ENCODE measurements around the gene MDK.

The MDK gene

GRCh38 chr11:46347637-46348311, 33.7 kb upstream of the MDK start:
- in situ Hi-C loops (cut with MboI; ENCODE audit: low sequenced_read_pairs): no loop called here

- in situ Hi-C loops (cut with MboI; ENCODE audit: low sequenced_read_pairs): no loop called here
Observed at GRCh38 chr11:46348566-46349401, 32.7 kb upstream of the MDK start.

GRCh38 chr11:46350695-46351094, 30.8 kb upstream of the MDK start:
- in situ Hi-C loops (cut with MboI; ENCODE audit: low sequenced_read_pairs): no loop called here

- in situ Hi-C loops (cut with MboI; ENCODE audit: low sequenced_read_pairs): no loop called here
Observed at GRCh38 chr11:46351148-46351547, 30.3 kb upstream of the MDK start.

GRCh38 chr11:46351606-46352005, 29.9 kb upstream of the MDK start:
- in situ Hi-C loops (cut with MboI; ENCODE audit: low sequenced_read_pairs): no loop called here

GRCh38 chr11:46352063-46352841, 29.2 kb upstream of the MDK start:
- in situ Hi-C loops (cut with MboI; ENCODE audit: low sequenced_read_pairs): no loop called here

- in situ Hi-C loops (cut with MboI; ENCODE audit: low sequenced_read_pairs): no loop called here
Observed at GRCh38 chr11:46353698-46354097, 27.8 kb upstream of the MDK start.

GRCh38 chr11:46356924-46357482, 24.5 kb upstream of the MDK start:
- in situ Hi-C loops (cut with MboI; ENCODE audit: low sequenced_read_pairs): no loop called here

GRCh38 chr11:46357483-46357936, 24.0 kb upstream of the MDK start:
- in situ Hi-C loops (cut with MboI; ENCODE audit: low sequenced_read_pairs): no loop called here

GRCh38 chr11:46359953-46360352, 21.5 kb upstream of the MDK start:
- in situ Hi-C loops (cut with MboI; ENCODE audit: low sequenced_read_pairs): no loop called here

- in situ Hi-C loops (cut with MboI; ENCODE audit: low sequenced_read_pairs): no loop called here
Observed at GRCh38 chr11:46360878-46361277, 20.6 kb upstream of the MDK start.

- in situ Hi-C loops (cut with MboI; ENCODE audit: low sequenced_read_pairs): no loop called here
Observed at GRCh38 chr11:46361283-46362155, 19.9 kb upstream of the MDK start.

GRCh38 chr11:46362156-46363030, 19.1 kb upstream of the MDK start:
- in situ Hi-C loops (cut with MboI; ENCODE audit: low sequenced_read_pairs): no loop called here

- in situ Hi-C loops (cut with MboI; ENCODE audit: low sequenced_read_pairs): no loop called here
Observed at GRCh38 chr11:46363031-46363407, 18.4 kb upstream of the MDK start.

GRCh38 chr11:46363455-46364005, 17.9 kb upstream of the MDK start:
- in situ Hi-C loops (cut with MboI; ENCODE audit: low sequenced_read_pairs): no loop called here

GRCh38 chr11:46364056-46364455, 17.4 kb upstream of the MDK start:
- in situ Hi-C loops (cut with MboI; ENCODE audit: low sequenced_read_pairs): no loop called here

- in situ Hi-C loops (cut with MboI; ENCODE audit: low sequenced_read_pairs): no loop called here
Observed at GRCh38 chr11:46364791-46365190, 16.7 kb upstream of the MDK start.

- in situ Hi-C loops (cut with MboI; ENCODE audit: low sequenced_read_pairs): no loop called here
Observed at GRCh38 chr11:46366260-46366659, 15.2 kb upstream of the MDK start.

GRCh38 chr11:46366661-46367161, 14.8 kb upstream of the MDK start:
- in situ Hi-C loops (cut with MboI; ENCODE audit: low sequenced_read_pairs): no loop called here

Data from HL-60/S4 (cell line).